Gastrocnemius medialis (tissue), 4 donors: ENCODE measurements around the gene ATP10D. TPM values are rescaled to one million over a fixed set of nuclear protein-coding genes. Genes with fewer than 3 reads are reported as not detected.
"Not testable (repeated sequence)": the region's sequence is repeated elsewhere in the genome, so short reads cannot be mapped to it uniquely, and the experiment has no call there.

ENCODE experiments used
- ATAC-seq, 2 donors: fragments of 150-250 bp; one replicate each; pipeline ENCODE4 v1.9.1; 2016
- DNase-seq, 2 donors: peaks; one replicate each; pipeline ENCODE4 v3.0.0-alpha.2; 2019
- H3K27ac ChIP-seq, 4 donors: fragments of 200-600 bp; sonication (generic); 1 replicate in 1 of 4; 2 replicates in 3 of 4; pipeline ENCODE4 v1.5.1; 2016 to 2018; ENCODE audit warnings: mild to moderate bottlenecking in 2 of 4, moderate library complexity in 1 of 4
- H3K27me3 ChIP-seq, 3 donors: fragments of 200-600 bp; sonication (generic) in 2 of 3; 1 replicate in 1 of 3; 2 replicates in 2 of 3; pipeline versions ENCODE4 v1.5.1 to v1.6.0; 2016 to 2019; ENCODE audit warnings: mild to moderate bottlenecking in 1 of 3, moderate library complexity in 1 of 3
- H3K36me3 ChIP-seq, 2 donors: fragments of 200-600 bp; sonication (generic) in 1 of 2; one replicate each; pipeline ENCODE4 v1.5.1; 2017 to 2018
- H3K4me1 ChIP-seq, 2 donors: fragments of 200-600 bp; sonication (generic) in 1 of 2; one replicate each; pipeline ENCODE4 v1.5.1; 2016 to 2017; ENCODE audit warnings: mild to moderate bottlenecking in 2 of 2
- H3K4me3 ChIP-seq, 4 donors: fragments of 200-600 bp; sonication (generic) in 3 of 4; 1 replicate in 1 of 4; 2 replicates in 3 of 4; pipeline ENCODE4 v1.5.1; 2016 to 2019; ENCODE audit warnings: mild to moderate bottlenecking in 2 of 4
- H3K9me3 ChIP-seq, 3 donors: fragments of 200-600 bp; sonication (generic) in 2 of 3; 1 replicate in 1 of 3; 2 replicates in 2 of 3; pipeline ENCODE4 v1.5.1; 2016 to 2019
- CTCF ChIP-seq, 5 experiments: fragments of 450-650 bp in 3 of 5; fragments of 200-600 bp in 2 of 5; sonication (generic) in 2 of 5; IDR thresholded peaks in 4 of 5; conservative IDR thresholded peaks in 1 of 5; 1 replicate in 4 of 5; 2 replicates in 1 of 5; pipeline ENCODE4 v1.5.1; 2016 to 2019; ENCODE audit warnings: antibody characterized with exemption in 5 of 5, mild to moderate bottlenecking in 3 of 5, moderate library complexity in 3 of 5
- POLR2A ChIP-seq, 2 donors: fragments of 450-650 bp; IDR thresholded peaks; one replicate each; pipeline ENCODE4 v1.6.1; 2017; ENCODE audit warnings: antibody characterized with exemption in 2 of 2, mild to moderate bottlenecking in 2 of 2, moderate library complexity in 2 of 2
- in situ Hi-C, 4 donors: fragments of 200-750 bp; cut with MboI; loops; one replicate each; pipeline versions ENCODE4 v1.15.0 to v1.8.0; 2017; ENCODE audit warnings: low sequenced_read_pairs in 4 of 4
- intact Hi-C: fragments of 100-400 bp; cut with DNase I; formaldehyde crosslinking; loops from one replicate; pipeline ENCODE4 v1.15.1; 2023; ENCODE audit warnings: low total_unique reads
- total RNA-seq, 4 donors: library from RNA; depleted of rRNA; stranded (reverse); fragments of >200 nt; gene quantifications; one replicate each; pipeline versions ENCODE4 v1.1.0 to v1.2.3, GENCODE V29; 2016

ATP10D gene
- total RNA-seq, 4 donors from 2014 or later, result 1.5 to 3.2 (median 2.8) TPM

DNA sequence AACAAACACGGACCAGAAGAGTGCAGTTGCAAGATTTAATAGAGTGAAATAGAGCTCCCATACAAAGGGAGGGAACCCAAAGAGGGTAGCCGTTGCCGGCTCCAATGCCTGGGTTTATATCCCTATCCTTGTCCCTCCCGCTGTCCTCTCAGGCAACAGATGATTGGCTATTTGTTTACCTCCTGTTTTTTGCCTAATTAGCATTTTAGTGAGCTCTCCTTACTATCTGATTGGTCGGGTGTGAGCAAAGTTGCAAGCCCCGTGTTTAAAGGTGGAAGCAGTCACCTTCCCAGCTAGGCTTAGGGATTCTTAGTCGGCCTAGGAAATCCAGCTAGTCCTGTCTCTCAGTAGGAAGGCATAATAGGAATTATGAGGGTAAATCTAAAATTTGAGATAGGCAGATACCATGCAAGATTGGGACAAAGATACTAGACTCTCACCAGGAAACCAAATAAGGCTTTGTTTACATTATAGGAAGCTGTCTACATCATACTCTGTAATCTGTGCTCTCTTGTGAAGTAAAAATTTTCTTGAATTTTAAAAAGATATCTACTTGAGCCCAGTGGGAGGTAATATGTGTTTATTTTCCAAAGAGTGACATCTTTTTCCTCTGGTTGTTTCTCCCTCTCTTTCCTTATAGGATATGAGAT, 65.9 kb downstream of the ATP10D start:
- H3K36me3 ChIP-seq, result peaks cover 0 to 5% of the 10 kb centered on the region in 2 donors
- H3K4me3 ChIP-seq, result no peak overlapping the region
- TF ChIP-seq CTCF (IDR thresholded peaks at IDR 0.05 in 4 of 5, conservative IDR thresholded peaks at IDR 0.05 in 1 of 5), result no peak
- H3K9me3 ChIP-seq, result no peaks in the 10 kb centered on the region
- H3K27ac ChIP-seq, result no peak overlapping the region
- no peak for DNase-seq
- in situ Hi-C loops (no loop called here), intact Hi-C loops (no loop called here)
- no peak for ATAC-seq
- no peaks in the 10 kb centered on the region for H3K4me1 ChIP-seq
- no peaks in the 10 kb centered on the region for H3K27me3 ChIP-seq

DNA sequence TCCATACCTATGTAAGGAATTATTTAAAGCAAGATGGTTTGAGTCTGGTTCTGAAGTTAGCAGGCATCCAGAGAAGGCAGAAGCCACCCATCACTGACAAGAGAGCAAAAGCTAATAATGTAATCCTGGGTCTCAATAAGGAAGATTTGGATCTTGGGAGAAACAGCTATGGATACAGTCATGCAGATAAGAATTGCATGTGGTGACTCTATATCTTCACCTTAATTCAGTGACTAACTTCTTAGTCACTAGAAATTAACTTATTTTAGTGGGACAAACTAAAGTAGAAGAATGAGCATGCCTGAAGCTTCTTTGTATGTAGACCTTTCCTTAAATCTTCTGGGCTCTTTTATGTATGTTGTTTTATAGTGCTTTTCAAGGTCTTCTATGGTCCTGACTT, 66.6 kb downstream of the ATP10D start:
- no peaks in the 10 kb centered on the region for H3K4me1 ChIP-seq
- no peak overlapping the region for H3K4me3 ChIP-seq
- no peaks in the 10 kb centered on the region for H3K9me3 ChIP-seq
- no peak for TF ChIP-seq CTCF (IDR thresholded peaks at IDR 0.05 in 4 of 5, conservative IDR thresholded peaks at IDR 0.05 in 1 of 5)
- no peak for TF ChIP-seq POLR2A (IDR thresholded peaks at IDR 0.05)
- intact Hi-C loops (no loop called here), in situ Hi-C loops (no loop called here)
- no peaks in the 10 kb centered on the region for H3K27me3 ChIP-seq
- H3K36me3 ChIP-seq, result peaks cover 0 to 5% of the 10 kb centered on the region in 2 donors
- H3K27ac ChIP-seq, result no peak overlapping the region
- DNase-seq (no peak), ATAC-seq (no peak)

- in situ Hi-C loops, result no loop called here
These were observed 68.5 kb downstream of the ATP10D start for GRCh38 chr4:47553329-47554125.

GRCh38 chr4:47555920-47556319, 70.8 kb downstream of the ATP10D start:
- intact Hi-C loops, H3K36me3 ChIP-seq, H3K4me3 ChIP-seq, ATAC-seq, H3K27me3 ChIP-seq, H3K9me3 ChIP-seq, H3K27ac ChIP-seq, in situ Hi-C loops, H3K4me1 ChIP-seq, DNase-seq: not testable (repeated sequence)

More at GRCh38 chr4:47553329-47554125, 68.5 kb downstream of the ATP10D start:
- H3K27ac ChIP-seq, result no peak overlapping the region
- no peaks in the 10 kb centered on the region for H3K27me3 ChIP-seq
- no peaks in the 10 kb centered on the region for H3K4me1 ChIP-seq
- intact Hi-C loops, result no loop called here
- DNase-seq (no peak), ATAC-seq (no peak)
- TF ChIP-seq CTCF (IDR thresholded peaks at IDR 0.05 in 4 of 5, conservative IDR thresholded peaks at IDR 0.05 in 1 of 5), result no peak
- TF ChIP-seq POLR2A (IDR thresholded peaks at IDR 0.05), result no peak
- no peak overlapping the region for H3K4me3 ChIP-seq
- H3K36me3 ChIP-seq, result peaks cover 0 to 5% of the 10 kb centered on the region in 2 donors
- H3K9me3 ChIP-seq, result no peaks in the 10 kb centered on the region

- TF ChIP-seq CTCF (IDR thresholded peaks at IDR 0.05 in 4 of 5, conservative IDR thresholded peaks at IDR 0.05 in 1 of 5) (no peak), POLR2A (IDR thresholded peaks at IDR 0.05) (no peak)
- Histone ChIP-seq H3K4me3 (no peak overlapping the region), H3K27me3 (no peaks in the 10 kb centered on the region), H3K36me3 (no peaks in the 10 kb centered on the region), H3K9me3 (no peaks in the 10 kb centered on the region), H3K4me1 (no peaks in the 10 kb centered on the region), H3K27ac (no peak overlapping the region)
- no peak for DNase-seq
- intact Hi-C loops, result no loop called here
- no peak for ATAC-seq
- in situ Hi-C loops, result no loop called here
These were observed 72.2 kb downstream of the ATP10D start for GRCh38 chr4:47557255-47557654.
